Measurements from ENCODE around the gene WDR86. TPM values are rescaled to one million over a fixed set of nuclear protein-coding genes. Genes with fewer than 3 reads are reported as not detected.

The WDR86 gene
- total RNA-seq, 3 donors from 2014 or later, result 0.27 to 0.46 (median 0.37) TPM

DNA sequence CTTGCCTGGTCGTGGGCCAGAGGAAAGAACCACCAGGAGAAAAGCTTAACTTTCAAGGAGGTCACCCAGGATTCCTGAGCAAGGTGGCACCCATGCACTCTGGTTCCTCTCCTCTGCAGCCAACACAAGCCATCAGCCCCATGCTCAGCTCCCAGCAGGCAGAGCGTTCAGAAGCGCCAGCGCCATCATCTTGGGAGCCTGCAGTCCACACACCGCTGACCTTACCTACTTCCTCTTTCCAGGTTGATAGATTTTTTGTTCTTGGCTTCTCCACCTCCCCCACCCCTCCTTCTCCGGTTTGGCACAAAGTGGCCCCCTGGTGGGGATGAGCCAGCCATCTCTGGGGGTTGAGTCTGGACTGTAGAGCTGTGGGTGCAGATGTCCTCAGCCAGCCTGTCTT, 1.7 kb upstream of the WDR86 start:
- H3K4me1 Mint-ChIP-seq (ENCODE audit: low read depth), result peaks cover 48% of the 10 kb centered on the region
- H3K36me3 Mint-ChIP-seq (ENCODE audit: insufficient read depth), result no peaks in the 10 kb centered on the region
- H3K4me3 Mint-ChIP-seq, result no peak overlapping the region
- H3K9me3 Mint-ChIP-seq, result peaks cover 5% of the 10 kb centered on the region
- DNase-seq, result no peak
- peaks cover 30% of the 10 kb centered on the region for H3K27me3 Mint-ChIP-seq (ENCODE audit: low read depth)
- ATAC-seq, result no peak

DNA sequence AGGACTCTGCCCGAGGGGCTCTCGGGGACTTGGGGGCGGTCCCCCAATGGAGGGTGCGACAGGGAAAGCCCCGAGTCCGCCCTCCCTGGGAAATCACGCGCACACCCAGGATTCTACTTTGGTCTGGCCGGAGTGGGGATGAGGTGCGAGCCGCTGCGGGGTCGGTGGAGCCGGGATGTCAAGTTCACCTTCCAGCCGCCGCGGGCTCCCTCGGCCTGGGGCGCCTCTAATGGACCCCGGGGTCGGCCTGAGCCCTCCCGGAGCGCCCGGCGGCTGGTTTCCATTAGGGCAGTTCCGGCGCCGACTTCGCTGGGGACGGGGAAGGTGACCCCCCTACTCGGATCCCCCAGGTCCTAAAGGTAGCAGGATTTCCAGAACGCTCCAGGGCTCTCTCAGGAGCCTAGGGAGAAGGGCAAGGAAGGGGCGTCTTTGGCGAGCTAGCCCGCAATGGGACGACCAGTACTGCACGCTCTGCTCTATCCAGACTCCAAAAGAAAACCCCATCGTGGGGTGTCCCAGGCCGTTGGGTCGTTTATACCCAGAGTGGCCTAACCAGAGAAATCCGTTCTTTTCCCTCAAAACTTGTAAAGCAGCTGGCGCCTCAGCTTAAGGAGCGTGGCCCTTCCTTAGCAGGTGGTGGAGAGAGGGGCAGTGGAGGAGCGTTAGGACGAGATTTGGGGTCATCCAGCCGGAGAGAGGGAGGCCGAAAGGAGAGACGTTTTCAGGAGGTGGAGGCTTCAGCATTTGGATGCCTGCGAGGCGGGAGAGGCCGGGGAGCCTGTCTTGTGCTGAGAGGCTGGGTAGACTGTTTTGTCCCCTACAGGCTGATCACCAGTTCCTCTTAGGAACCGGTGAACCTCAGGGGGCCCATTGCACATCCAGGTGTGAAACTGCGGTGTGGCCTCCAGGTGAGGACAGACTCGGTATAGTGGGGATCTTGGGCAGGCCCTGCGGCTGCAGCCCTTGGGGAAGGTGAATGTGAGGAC, 860 bp upstream of the WDR86 start:
- Mint-ChIP-seq H3K4me1 (ENCODE audit: low read depth) (peaks cover 49% of the 10 kb centered on the region), H3K4me3 (peak overlapping the region; percentile 57), H3K27me3 (ENCODE audit: low read depth) (peaks cover 30% of the 10 kb centered on the region), H3K9me3 (peaks cover 5% of the 10 kb centered on the region), H3K36me3 (ENCODE audit: insufficient read depth) (no peaks in the 10 kb centered on the region)
- DNase-seq (no peak), ATAC-seq (peak in 1 of 2 donors; percentile 11)

DNA sequence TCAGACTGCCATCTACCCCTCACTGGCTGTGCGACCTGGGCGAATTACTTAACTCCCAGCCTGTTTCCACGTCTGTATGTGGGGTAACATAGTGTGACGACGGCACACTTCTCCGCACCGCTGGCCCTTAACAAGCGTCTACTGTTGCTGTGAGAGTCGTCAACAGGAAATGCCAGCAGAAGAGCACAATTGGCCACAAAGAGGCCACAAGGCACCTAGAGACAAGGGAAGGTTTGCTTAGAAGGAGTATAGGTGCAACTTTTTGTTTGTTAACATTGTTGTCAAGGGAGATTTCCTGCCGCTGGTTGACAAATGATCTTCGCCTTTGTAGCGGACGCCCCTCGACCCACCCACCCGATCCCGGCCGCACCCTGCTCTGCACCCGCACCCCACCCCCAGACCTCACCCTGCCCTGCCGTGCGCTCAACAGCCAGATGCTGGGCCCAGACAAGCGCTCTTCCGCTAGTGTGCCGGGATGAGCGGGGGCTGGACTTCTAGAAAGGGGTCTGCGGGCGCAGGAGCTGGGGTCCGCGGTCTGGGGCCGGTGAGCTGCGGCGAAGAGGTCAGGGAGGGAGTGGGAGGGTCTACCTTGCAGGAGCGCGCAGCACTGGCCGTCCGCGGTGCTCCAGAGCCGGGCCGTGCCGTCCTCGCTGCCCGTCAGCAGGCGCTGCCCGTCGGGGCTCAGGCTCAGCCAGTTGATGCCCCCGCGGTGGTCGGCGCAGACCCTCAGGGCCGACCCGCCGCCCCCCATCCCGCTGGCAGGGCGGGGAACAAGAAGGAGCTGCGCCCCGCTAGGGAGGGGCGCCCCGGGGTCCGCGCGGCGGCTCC, 785 bp downstream of the WDR86 start:
- Mint-ChIP-seq H3K4me1 (ENCODE audit: low read depth) (peaks cover 38% of the 10 kb centered on the region), H3K9me3 (no peaks in the 10 kb centered on the region), H3K4me3 (peak overlapping the region; percentile 78), H3K27me3 (ENCODE audit: low read depth) (peaks cover 30% of the 10 kb centered on the region), H3K36me3 (ENCODE audit: insufficient read depth) (no peaks in the 10 kb centered on the region)
- DNase-seq (no peak), ATAC-seq (peak; percentile 49 to 58)

DNA sequence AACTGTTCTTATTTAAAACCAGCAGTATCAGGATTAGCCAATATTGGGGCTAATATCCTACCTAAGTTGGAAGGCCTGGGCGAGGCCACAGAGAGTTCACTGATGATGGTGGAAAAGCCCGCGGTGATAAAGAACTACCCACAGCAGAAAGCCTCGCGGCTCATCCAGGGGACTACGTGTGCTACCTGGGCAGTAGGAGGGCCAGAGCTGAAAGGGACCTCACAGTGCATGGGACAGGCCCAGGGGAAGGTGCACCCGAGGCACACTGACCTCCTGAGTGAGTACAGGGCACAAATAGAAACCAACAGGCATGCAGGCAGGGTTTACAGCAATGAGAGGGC, 1.4 kb downstream of the WDR86 start:
- Mint-ChIP-seq H3K4me3 (peak overlapping the region; percentile 78), H3K27me3 (ENCODE audit: low read depth) (peaks cover 30% of the 10 kb centered on the region), H3K9me3 (no peaks in the 10 kb centered on the region), H3K36me3 (ENCODE audit: insufficient read depth) (no peaks in the 10 kb centered on the region), H3K4me1 (ENCODE audit: low read depth) (peaks cover 37% of the 10 kb centered on the region)
- no peak for ATAC-seq
- no peak for DNase-seq

DNA sequence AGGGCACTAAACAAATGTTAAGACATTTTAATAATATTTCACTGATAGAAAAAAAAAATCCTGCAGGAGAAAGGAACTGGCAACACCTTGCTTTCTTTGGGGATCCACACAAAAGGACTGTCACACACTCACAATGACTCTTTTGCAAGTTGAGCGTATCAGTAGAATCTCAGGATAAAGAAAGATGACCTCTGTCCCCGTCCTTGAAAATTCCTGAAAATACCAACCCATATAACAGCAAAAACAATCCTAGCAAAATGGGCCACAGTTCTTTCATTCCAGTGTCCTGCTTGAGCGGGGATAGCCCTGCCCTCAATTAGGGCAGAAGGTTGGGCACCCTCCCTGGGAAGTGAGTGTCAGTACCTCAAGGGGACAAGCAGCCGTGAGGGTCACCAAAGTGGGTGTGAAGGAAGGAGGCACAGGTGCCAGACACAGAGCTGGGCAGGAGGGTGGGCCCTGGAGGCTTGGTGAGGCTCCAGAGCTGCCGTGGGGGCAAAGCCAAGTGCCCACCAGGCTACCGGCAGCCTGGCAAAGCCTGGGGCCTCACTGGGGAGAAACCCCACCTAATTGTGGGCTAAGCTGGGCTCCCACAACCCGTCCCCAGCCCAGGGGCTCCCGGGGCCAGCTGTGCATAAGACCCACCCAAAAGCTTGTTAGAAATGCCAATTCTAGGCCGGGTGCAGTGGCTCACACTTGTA, 2.8 kb downstream of the WDR86 start:
- DNase-seq (no peak), ATAC-seq (no peak)
- Mint-ChIP-seq H3K36me3 (ENCODE audit: insufficient read depth) (no peaks in the 10 kb centered on the region), H3K27me3 (ENCODE audit: low read depth) (peaks cover 26% of the 10 kb centered on the region), H3K9me3 (no peaks in the 10 kb centered on the region), H3K4me1 (ENCODE audit: low read depth) (peaks cover 28% of the 10 kb centered on the region), H3K4me3 (no peak overlapping the region)

DNA sequence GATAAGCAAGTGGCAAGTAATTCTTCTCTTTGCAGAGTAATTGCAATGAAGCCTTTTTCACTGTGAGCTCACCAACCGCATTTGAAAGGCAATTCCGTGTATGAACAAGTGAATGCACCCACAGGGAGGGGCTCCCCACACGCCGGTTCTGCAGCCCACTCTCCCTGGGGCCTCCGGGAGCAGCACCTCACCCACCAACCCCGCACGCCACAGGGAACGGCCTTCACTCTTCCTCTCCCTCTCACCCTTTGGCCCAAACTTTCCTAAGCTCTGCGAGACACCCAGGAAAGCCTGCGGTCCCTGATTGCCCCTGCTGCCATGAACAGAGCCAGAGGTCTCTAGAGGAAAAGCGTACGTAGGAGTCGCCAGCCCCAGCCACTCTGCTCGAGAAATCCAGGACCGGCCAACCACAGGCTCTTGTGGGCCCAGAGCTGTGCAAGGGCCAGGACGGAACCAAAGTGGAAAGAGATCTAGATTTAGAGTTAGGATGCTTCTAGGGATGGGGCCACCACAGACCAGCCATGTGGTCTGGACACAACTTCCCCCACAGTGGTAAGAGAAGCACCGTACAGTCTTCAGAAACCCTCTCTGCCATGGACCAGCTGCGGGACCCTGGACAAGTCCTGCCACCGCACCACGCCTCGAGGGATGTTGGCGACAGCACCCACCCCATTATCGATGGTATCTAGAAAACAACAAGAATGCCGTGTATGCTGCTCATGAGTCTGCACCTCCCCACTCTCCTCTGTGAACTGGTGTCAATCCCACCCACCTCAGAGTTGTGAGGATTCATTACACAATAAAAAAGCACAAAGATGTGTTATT, 3.6 kb downstream of the WDR86 start:
- Mint-ChIP-seq H3K4me1 (ENCODE audit: low read depth) (peaks cover 27% of the 10 kb centered on the region), H3K4me3 (no peak overlapping the region), H3K27me3 (ENCODE audit: low read depth) (peaks cover 18% of the 10 kb centered on the region), H3K36me3 (ENCODE audit: insufficient read depth) (no peaks in the 10 kb centered on the region), H3K9me3 (no peaks in the 10 kb centered on the region)
- ATAC-seq (no peak), DNase-seq (no peak)

DNA sequence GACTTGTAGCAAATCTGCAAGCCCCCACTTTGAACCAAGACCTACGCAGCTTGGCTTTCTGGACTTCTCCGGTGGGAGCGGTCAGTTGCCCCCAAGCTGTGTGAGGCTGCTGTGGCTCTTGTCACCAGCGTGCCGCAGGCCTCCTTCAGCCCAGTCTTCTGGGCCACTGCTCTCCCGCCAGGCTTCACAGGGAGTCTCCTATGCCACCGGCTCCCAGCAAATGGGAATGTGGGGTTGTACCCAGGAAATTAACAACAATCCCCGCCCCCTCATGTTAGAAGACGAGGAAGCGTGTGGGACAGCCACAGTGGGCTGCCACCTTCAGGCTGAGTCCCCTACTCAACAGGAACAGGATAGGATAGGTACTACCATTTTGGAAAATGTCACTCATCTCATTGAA, 4.2 kb downstream of the WDR86 start:
- Mint-ChIP-seq H3K9me3 (no peaks in the 10 kb centered on the region), H3K4me1 (ENCODE audit: low read depth) (peaks cover 26% of the 10 kb centered on the region), H3K36me3 (ENCODE audit: insufficient read depth) (no peaks in the 10 kb centered on the region), H3K4me3 (no peak overlapping the region), H3K27me3 (ENCODE audit: low read depth) (peaks cover 12% of the 10 kb centered on the region)
- DNase-seq (no peak), ATAC-seq (no peak)

DNA sequence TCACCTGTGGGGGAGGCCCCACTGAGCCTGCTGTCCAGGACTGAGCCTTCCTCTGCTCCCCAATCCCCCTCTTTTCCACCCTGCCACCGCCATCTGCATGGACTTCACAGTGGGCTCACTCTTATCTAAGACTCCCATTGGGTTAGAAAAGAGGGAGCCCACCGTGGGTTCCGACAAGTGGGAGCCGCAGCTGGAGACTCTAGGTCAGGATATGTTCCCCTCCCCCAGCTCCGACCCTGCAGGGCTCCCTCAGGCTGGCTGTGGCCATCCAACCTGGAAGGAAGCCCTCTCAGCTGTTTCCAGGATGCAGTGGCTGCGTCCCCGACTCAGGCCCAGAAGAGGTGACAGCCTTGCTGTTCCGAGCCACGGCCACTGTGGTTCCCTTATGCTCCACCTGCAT, 4.8 kb downstream of the WDR86 start:
- Mint-ChIP-seq H3K36me3 (ENCODE audit: insufficient read depth) (no peaks in the 10 kb centered on the region), H3K4me1 (ENCODE audit: low read depth) (peaks cover 25% of the 10 kb centered on the region), H3K4me3 (no peak overlapping the region), H3K9me3 (no peaks in the 10 kb centered on the region), H3K27me3 (ENCODE audit: low read depth) (peaks cover 9% of the 10 kb centered on the region)
- DNase-seq (no peak), ATAC-seq (no peak)

DNA sequence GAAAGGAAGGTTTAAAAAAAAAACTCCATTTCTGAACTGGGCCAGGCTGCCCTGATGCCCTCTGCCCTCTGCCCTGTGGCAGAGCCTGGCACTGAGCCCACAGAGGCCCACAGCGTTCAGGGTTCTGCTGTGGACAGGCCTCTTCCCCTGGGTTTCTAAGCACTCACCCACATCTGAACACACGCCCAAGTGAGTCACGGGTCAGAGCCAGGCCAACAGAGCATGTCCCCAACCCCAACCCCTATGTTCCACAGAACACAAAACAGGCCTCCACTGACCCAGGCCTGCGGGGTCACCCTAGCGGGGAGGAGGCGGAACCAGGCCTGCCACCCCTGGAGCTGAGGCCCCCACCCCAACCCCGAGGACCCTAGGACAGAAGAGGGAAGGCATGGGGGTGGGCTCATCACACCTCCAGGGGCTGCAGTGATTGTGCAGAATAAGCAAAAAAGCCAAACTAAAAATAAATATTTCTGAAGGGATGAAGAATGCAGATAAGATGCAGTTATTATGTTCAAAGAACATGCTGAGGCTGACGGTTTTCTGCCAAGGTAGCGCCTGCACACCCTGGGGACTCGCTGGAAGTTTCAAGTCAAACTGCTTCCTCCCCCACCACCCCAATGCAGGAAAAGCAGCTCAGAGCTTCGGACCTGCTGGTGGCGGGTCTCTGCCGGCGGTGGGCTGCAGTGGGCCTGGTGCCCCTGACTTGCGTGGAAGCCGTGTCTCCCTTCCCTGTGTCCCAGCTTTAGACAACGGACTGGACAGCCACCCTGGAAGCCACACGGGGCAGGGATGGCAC, 5.4 kb downstream of the WDR86 start:
- Mint-ChIP-seq H3K36me3 (ENCODE audit: insufficient read depth) (no peaks in the 10 kb centered on the region), H3K4me1 (ENCODE audit: low read depth) (peaks cover 28% of the 10 kb centered on the region), H3K4me3 (no peak overlapping the region), H3K9me3 (no peaks in the 10 kb centered on the region), H3K27me3 (ENCODE audit: low read depth) (peaks cover 9% of the 10 kb centered on the region)
- DNase-seq (no peak), ATAC-seq (no peak)

DNA sequence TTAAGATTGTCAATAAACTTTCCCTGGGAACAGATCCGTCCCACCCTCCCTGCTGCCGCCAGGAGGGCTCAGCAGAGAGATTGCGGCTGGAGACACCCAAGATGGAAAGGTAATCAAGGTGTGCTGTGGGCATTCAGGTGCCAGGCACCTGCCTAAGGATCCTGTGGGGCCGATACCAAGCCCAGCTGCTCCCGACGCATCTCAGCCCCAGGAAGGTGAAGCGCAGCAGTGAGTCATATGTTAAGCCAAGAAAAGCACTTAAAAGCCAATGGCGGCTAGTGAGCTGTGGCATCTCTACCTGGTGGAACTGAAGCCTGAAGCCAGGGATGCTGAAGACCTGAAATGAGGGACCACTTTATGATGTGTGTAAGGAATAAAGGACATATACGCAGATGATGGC, 6.1 kb downstream of the WDR86 start:
- Mint-ChIP-seq H3K9me3 (no peaks in the 10 kb centered on the region), H3K4me1 (ENCODE audit: low read depth) (peaks cover 26% of the 10 kb centered on the region), H3K27me3 (ENCODE audit: low read depth) (peaks cover 7% of the 10 kb centered on the region), H3K36me3 (ENCODE audit: insufficient read depth) (no peaks in the 10 kb centered on the region), H3K4me3 (no peak overlapping the region)
- DNase-seq (no peak), ATAC-seq (no peak)

DNA sequence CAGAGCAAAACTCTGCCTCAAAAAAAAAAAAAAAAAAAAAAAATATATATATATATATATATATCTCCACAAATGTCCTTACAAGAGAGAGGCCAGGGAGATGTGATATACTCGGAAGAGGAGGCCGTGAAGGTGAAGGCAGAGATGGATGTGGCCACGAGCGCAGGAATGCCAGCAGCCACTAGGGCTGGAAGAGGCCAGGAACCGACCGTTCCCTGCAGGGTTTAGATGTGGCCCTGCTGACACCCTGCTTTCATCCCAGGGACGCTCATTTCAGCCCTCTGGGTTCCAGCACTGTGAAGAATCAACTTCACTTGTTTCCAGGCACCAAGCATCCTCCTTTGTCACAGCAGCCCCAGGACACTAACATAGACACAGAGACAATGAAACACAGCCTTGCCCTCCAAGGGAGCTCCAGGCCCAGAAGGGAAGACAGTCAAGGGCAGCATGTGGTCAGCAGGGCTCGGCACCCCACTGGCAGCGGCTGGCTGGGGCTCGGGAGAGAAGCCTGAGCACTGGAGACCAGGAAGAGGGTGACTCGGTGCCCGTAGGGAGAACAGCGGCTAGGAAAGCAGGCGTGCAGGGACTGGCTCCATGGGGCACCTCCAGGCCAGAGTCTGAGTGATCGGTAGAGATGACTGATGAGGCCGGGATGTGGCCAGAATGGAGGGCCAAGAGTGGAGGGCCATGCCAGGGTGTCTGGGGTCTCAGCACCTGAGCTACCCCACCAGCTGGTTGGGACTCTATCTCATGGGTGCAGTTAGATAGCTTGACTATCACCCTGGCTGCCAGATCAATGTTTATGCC, 7.6 kb downstream of the WDR86 start:
- Mint-ChIP-seq H3K4me3 (no peak overlapping the region), H3K4me1 (ENCODE audit: low read depth) (peaks cover 31% of the 10 kb centered on the region), H3K27me3 (ENCODE audit: low read depth) (no peaks in the 10 kb centered on the region), H3K9me3 (no peaks in the 10 kb centered on the region), H3K36me3 (ENCODE audit: insufficient read depth) (no peaks in the 10 kb centered on the region)
- DNase-seq (no peak), ATAC-seq (no peak)

DNA sequence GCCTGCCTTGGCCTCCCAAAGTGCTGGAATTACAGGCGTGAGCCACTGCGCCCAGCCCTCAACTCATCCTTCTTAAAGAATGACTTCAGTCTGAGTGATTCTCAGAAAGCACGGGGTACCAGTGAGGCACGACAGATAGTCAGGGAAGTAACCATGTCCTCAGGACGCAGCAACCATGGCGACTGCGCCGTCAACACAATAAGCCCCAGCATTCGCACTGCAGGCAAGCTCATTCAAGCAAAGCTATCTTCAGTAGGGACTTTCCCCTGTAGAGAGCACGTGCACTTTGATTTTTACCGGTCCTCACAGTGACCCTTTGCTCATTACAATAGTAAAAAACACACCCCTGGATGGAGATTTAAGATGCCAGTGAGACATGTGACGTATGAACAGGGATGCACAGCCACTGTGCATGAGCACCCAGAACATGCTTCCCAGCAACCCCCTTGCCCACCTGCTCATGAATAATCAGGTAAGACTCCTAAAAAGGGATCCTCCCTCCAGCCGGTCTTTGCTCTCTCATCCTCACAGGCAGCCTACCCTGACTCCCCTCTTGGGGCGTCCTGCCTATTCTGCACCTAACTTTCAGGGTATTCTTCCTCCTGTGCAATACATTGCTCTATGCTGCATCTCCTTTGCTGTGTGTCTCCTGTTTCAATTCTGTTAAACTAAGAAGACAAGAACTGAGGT, 9.1 kb downstream of the WDR86 start:
- H3K36me3 Mint-ChIP-seq (ENCODE audit: insufficient read depth), result no peaks in the 10 kb centered on the region
- H3K4me3 Mint-ChIP-seq, result no peak overlapping the region
- ATAC-seq (no peak), DNase-seq (no peak)
- no peaks in the 10 kb centered on the region for H3K27me3 Mint-ChIP-seq (ENCODE audit: low read depth)
- no peaks in the 10 kb centered on the region for H3K9me3 Mint-ChIP-seq
- peaks cover 35% of the 10 kb centered on the region for H3K4me1 Mint-ChIP-seq (ENCODE audit: low read depth)

Measured in activated T-cell treated with anti-CD3 and anti-CD28 coated beads, Interleukin-2, amount 50 U/mL, for 4 hours (primary cell).